PC-9 (cell line): Measurements from ENCODE around the gene SLC43A1.
"Not testable (repeated sequence)": the region's sequence is repeated elsewhere in the genome, so short reads cannot be mapped to it uniquely, and the experiment has no call there.

Experiments
- EZH2 ChIP-seq: fragments of 200-600 bp; sonication (generic); IDR thresholded peaks from 2 replicates; pipeline ENCODE4 v1.8.0; 2017; ENCODE audit warnings: antibody characterized with exemption, low read depth
- TF ChIP-seq, protein P1 (sequence below): fragments of 200-600 bp; sonication (generic); conservative IDR thresholded peaks from 2 replicates; pipeline ENCODE4 v1.6.1; 2017; ENCODE audit warnings: mixed run types, antibody characterized with exemption, mild to moderate bottlenecking, moderate library complexity

DNA sequence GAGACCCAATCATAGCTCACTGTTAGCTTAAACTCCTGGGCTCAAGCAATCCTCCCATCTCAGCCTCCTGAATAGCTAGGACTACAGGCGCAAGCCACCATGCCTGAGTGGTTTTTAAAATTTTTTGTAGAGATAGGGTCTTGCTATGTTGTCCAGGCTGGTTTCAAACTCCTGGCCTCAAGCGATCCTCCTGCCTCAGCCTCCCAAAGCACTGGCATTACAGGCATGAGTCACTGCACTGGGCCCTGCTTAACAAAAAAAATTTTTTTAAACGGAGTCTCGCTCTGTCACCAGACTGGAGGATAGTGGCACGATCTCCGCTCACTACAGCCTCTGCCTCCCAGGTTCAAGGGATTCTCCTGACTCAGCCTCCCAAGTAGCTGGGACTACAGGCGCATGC is 18.9 kb upstream of the SLC43A1 start:
- TF ChIP-seq EZH2 = not testable (repeated sequence)
- TF ChIP-seq, protein P1, sequence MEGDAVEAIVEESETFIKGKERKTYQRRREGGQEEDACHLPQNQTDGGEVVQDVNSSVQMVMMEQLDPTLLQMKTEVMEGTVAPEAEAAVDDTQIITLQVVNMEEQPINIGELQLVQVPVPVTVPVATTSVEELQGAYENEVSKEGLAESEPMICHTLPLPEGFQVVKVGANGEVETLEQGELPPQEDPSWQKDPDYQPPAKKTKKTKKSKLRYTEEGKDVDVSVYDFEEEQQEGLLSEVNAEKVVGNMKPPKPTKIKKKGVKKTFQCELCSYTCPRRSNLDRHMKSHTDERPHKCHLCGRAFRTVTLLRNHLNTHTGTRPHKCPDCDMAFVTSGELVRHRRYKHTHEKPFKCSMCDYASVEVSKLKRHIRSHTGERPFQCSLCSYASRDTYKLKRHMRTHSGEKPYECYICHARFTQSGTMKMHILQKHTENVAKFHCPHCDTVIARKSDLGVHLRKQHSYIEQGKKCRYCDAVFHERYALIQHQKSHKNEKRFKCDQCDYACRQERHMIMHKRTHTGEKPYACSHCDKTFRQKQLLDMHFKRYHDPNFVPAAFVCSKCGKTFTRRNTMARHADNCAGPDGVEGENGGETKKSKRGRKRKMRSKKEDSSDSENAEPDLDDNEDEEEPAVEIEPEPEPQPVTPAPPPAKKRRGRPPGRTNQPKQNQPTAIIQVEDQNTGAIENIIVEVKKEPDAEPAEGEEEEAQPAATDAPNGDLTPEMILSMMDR = not testable (repeated sequence)
